CD4-positive, alpha-beta T cell treated with Interferon alpha-2 for 1 hour (primary cell): ENCODE data around the gene TSTD1.
A peak's percentile ranks its signal among the peaks of the same experiment; 100 is the strongest.
"Not testable (repeated sequence)": the region's sequence is repeated elsewhere in the genome, so short reads cannot be mapped to it uniquely, and the experiment has no call there.

Source experiments
- DNase-seq, 2 donors: peaks; one replicate each; pipeline ENCODE4 v3.0.0-alpha.2; 2020 to 2022

Gene TSTD1

GRCh38 chr1:161033751-161034150 is 5.0 kb downstream of the TSTD1 start:
- no peak for DNase-seq

DNA sequence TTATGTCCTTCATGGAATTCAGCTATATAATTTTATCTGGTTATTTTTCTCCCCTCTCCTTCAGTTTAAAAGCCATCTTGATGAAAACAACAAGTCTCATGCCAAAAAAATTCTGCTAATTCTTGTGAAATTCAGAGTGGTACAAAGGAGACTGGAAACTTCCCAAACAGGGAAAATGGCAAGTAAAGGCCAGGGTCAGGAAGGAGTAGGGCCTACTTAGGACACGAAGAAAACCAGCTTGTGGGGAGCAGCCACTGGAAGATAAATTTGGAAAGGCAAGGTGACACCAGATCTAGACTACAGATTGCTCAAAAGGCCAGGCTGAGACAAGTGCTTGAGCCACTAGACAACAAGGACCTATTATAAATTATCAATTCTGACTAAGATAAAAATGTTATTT is 6.4 kb downstream of the TSTD1 start:
- no peak for DNase-seq

DNA sequence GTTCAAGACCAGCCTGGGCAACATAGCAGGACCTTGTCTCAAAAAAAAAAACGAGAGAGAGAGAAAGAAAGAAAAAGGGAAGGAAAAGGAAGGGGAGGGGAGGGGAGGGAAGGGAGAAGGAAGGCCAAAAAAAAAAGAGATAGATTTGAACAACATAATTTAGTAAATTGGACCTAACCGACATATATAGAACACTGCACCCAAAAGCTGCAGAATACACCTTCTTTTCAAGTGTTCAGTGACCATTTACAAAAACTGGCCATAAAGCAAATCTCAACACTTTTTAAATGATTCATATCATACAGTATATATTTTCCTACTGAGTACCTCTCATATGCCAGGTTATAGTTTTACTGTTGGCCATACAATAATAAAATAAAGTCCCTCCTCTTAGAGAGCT is 6.9 kb downstream of the TSTD1 start:
- DNase-seq, result no peak

DNA sequence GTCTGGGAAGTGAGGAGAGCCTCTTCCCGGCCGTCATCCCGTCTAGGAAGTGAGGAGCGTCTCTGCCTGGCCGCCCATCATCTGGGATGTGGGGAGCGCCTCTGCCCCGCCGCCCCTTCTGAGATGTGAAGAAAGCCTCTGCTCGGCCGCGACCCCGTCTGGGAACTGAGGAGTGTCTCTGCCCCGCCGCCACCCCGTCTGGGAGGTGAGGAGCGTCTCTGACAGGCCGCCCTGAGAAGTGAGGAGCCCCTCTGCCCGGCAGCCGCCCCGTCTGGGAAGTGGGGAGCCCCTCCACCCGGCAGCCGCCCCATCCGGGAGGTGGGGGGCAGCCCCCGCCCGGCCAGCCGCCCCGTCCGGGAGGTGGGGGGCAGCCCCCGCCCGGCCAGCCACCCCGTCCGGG is 9.3 kb downstream of the TSTD1 start:
- DNase-seq, result not testable (repeated sequence)

DNA sequence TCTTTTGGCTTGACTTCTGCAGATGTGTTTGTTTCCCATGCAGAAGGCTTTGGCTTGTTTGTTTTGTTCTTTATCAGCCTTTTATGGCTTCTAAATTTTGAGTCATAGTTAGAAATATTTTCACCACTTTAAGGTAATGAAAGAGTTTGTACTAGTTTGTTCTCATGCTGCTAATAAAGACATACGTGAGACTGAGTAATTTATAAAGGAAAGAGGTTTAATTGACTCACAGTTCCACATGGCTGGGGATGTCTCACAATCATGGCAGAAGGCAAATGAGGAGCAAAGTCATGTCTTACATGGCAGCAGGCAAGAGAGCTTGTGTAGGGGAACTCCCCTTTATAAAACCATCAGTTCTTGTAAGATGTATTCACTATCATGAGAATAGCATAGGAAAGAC is 11.8 kb downstream of the TSTD1 start:
- not testable (repeated sequence) for DNase-seq

GRCh38 chr1:161022432-161022831 is 16.3 kb downstream of the TSTD1 start:
- DNase-seq, result not testable (repeated sequence)

- no peak for DNase-seq
Measured at GRCh38 chr1:161021970-161022353, 16.8 kb downstream of the TSTD1 start.

DNA sequence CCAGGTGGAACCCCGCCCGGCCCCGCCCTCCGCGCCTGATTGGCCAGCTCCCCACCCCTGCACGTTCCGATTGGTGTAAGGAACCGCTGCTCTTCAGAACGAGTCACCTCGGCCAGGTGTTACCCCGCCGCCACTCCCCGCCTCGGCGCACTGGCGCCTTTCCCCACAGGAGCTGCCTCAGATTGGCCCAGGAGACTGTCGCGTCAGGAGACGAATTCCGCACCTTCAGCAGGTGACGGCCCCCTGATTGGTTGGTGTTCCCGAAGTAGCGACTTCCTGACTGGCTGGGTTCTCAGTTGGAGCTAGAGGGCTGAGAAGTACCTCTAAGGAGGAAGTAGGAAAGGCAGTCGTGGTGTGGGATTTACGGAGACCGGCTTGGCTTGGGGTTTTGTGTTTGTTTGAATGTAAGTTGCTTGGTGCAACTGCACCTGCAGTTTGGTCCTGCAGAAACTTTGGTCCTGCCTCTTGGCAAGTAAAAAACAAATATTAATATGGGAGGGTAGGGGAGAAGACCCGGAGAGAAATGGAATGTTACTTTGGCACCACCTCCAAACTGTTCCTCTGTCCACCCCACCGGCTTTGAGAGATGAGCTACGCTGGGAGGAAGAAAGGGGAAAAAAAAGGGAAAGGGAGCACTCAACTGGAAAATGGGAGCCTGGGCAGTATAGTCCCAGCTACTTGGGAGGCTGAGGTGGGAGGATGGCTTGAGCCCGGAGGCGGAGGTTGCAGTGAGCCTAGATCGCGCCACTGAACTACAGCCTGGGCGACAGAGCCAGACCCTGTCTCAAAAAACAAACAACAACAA is 17.4 kb downstream of the TSTD1 start:
- peak; percentile 92 to 96 for DNase-seq

DNA sequence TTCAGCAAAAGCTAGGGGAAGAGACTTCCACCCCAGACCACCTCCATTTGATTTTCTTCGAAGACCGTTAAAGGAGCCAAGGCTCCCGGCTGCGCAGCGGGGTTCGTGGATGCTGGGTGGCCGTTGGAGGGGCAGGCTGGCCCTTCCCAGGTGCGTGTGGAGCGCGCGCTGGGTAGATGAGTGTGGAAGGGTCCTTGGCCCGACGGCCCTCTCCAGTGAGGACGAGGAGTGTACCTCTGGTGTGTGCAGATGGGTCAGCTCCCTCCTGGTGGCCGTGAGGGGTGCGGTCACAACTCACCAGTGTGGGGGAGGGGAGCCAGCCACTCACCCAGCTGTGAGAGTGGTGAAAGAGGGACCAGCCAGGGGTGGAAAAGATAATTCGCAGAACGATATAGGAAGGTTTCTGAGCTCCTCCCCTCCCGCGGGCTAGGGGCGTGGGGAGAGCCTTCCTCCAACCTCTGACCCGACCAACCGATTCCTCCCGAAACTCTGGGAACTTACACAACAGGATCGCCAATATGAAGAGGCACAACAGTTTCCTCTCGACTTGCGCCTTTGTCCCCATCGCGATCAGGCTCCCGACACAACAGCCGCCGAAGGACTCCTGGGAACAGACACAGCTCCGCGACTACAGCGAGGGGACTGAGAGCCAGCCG is 18.1 kb downstream of the TSTD1 start, which contains the start of gene F11R:
F11R (minus strand) TSS at position 644 of the 656 bp plus-strand sequence; CDS start at position 565, 79 bp downstream.
- DNase-seq, result peak in 1 of 2 donors; percentile 30

DNA sequence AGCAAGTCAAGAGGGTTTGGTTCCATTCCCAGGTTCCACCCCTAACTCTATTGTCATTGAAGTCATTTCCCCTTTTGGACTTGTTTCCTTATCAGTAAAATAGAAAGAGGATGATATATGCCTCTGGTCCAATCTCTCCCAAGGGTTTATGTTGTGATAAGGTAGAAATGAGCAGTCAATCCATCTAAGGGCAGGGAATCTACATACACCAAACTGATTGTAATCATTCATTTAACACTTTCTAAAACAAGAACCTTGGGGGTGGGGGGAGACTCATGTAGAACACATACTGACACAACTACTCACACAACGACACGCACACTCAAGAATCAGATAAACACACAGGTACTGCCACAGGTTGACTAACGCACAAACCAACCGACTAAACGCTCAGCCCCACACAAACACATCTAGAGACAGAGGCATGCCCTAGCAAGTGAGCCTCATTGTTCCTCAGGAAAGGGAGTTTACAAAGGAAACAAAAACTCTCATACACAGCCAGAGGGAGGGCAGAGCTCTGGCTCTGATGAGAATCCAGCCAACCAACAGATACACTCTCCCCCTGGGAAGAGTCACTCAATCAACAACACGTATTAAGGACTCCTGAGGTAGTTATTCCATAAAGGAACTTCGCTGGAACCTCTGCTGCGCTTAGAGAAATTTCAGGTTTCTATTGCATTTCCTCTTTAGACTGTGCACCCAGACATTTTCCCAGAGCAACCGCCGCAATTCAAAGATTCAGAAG is 18.8 kb downstream of the TSTD1 start:
- DNase-seq, result no peak

GRCh38 chr1:161019111-161019660 is 19.6 kb downstream of the TSTD1 start:
- DNase-seq, result not testable (repeated sequence)

DNA sequence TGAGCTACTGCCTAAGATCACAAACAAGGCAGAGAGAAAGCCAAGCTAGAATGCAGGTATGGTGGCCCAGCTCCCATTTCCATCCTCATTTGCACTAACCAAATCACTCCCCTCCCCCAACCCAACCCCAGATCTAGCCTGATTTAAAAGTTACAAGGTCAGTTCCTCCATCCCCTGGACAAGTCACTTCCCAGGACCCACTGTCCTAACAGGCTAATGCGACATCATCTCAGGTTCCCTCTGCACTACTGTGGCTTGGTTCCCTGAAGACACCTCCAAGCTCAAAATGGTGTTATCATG is 20.2 kb downstream of the TSTD1 start:
- no peak for DNase-seq

DNA sequence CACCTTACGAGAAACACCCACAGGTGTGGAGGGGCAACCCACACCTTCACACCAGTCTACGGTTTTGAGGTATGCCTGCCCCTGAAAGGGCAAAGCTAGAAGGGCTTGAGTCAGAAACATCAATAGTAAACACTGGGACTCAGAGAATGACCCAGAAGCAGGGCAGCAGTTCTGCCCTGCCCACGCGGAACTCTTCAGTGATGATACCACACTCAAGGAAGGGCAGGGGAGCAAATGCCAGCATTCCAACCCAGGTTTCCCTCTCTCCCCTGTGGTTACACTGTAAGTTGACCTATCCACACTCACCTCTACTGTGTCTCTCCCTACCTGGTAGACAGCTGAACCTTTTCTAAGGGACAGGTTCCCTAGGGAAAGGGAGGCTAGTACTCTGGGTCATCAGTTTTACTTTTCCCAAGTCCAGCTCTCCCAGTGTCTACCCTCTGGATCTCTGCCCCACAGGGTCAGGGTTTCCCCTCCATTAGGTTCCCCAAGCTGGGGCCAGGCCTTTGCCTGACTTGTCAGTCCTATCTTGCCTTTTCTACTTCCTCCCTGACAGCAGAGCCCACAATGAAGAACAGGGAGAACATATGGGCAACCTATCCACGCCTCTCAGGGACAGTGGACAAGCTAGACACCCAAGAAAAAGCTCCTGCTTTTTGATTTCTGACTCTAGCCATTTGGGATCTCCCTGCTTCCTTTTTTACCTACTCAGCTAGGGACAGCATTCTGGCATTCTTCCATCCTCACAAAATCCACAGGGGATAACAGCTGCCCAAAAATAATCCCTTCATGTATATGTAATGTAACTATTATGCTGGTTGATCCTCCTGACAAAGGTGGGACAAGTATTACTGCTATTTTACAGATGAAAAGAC is 20.8 kb downstream of the TSTD1 start:
- no peak for DNase-seq

GRCh38 chr1:161017181-161017580 is 21.6 kb downstream of the TSTD1 start:
- DNase-seq, result not testable (repeated sequence)

DNA sequence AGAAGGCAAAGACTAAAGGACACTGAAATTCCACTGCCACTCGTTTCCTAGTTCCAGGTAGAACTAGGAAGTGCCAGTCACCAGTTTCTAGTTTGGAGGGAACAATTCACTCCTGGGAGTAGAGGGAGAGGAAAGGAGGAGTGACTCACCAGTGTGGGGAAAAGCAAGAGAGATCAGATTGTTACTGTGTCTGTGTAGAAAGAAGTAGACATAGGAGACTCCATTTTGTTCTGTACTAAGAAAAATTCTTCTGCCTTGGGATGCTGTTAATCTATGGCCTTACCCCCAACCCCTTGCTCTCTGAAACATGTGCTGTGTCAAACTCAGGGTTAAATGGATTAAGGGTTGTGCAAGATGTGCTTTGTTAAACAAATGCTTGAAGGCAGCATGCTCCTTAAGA is 22.1 kb downstream of the TSTD1 start:
- not testable (repeated sequence) for DNase-seq

- peak; percentile 79 for DNase-seq
Measured at GRCh38 chr1:161013488-161014230, 25.1 kb downstream of the TSTD1 start.

DNA sequence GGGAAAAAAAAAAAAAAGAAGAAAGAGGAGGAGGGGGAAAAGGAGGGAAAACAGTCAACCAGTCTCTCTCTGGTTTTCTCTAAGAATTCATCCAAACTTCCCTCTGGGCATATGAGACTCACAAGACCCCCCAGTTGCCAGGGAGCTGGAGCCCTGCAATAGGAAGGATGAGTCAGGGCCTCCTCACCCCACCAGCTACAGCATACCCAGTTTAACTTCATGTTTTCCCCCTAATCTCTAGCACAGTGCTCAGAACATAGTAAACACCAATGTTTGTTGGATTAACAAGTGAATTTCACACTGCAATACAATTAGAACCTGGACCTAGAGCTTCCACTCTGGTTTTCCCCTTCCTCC is 25.7 kb downstream of the TSTD1 start:
- no peak for DNase-seq

GRCh38 chr1:161012420-161012819 is 26.3 kb downstream of the TSTD1 start:
- DNase-seq, result no peak

DNA sequence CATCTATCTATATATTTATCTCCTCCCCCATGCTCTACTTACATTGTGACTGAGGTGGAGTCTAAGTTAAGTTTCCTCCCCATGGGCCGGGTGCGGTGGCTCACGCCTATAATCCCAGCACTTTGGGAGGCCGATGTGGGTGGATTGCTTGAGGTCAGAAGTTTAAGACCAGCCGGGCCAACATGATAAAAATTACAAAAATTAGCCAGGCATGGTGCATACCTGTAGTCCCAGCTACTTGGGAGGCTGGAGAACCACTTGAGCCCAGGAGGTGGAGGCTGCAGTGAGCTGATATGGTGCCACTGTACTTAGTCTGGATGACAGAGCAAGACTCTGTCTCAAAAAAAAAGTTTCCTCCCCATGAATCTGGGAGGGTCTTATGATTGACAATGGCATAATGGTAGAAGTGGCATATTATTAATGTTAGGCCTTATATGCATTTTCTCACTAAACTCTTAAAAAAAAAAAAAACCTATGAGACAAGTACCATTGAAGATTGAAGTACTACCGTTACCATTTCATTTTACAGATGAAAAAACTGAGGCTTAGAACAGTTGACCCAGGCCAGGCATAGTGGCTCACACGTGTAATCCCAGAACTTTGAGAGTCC is 29.1 kb downstream of the TSTD1 start:
- DNase-seq, result no peak

- DNase-seq, result no peak
Measured at GRCh38 chr1:161008869-161009510, 29.8 kb downstream of the TSTD1 start.

- no peak for DNase-seq
Measured at GRCh38 chr1:161007369-161007768, 31.4 kb downstream of the TSTD1 start.
